Dermis microvascular lymphatic vessel endothelial cell (primary cell): ENCODE measurements around the gene MLLT3. TPM values are rescaled to one million over a fixed set of nuclear protein-coding genes. Genes with fewer than 3 reads are reported as not detected.

Source experiments
- DNase-seq, 2 donors: peaks; one replicate each; pipeline versions ENCODE4 v3.0.0 to v3.0.0-alpha.2; 2010; ENCODE audit warnings: low read depth in 2 of 2
- total RNA-seq: library from RNA; depleted of rRNA; stranded (reverse); fragments of >200 nt; gene quantifications from 2 replicates; pipeline ENCODE4 v1.2.1, GENCODE V29; 2014

MLLT3 gene
- total RNA-seq, 1 donor from 2014 or later, result 1.9 TPM

DNA sequence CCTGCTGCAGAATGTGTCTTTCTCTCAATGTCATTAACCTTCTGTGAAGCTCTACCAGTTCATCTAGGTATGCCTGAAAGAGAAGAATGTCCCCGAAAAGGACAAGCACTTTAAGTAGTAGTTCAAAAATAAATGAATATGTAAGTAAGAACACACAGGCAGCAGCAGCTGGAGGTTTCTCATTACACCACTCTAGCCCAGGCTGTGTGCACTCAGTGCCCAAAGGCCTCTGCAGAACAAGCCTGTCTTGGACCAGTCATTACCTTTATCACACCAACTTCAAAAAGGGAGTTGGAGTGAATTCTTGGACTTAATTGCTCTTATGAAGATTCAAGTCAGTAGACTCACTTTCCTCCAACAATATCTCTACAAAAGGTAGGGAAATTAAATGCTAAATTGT lies 268.8 kb downstream of the MLLT3 start:
- DNase-seq, result no peak

DNA sequence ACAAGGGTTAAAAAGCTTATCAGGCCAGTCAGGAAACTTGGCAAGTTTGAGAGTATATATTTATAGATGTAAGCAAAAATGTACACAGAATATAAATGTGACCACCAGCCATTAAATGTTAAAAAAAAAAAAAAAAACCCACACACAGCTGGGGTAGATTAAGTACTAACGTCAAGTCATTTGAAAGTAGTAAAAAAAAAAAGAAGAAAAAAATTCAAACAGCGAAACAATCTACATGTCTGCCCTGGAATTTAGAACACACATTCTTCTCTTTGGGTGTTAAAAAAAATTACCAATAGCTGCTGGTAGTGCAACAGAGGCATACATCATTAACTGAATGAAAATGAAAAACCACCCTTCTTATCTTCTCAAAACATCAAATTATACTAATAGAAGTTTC lies 269.7 kb downstream of the MLLT3 start:
- no peak for DNase-seq

DNA sequence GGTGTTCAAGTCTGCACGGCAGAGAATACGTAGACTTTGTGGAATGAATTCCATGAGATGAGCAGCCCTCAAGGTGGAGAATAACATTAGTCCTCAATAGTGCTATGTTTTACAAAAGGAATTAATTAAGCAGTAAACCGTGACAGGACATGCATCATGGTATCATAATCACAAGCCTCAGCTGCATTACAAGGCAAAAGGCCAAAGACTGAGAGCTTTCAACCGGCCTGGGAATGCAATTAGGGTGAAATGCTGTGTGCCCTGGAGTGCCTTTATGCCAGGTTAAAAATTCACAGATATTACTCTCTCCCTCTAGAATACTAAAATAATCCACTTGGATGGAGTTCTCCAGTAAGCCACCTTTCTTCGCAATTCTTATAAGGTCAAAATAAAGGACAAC lies 270.6 kb downstream of the MLLT3 start:
- DNase-seq, result no peak

DNA sequence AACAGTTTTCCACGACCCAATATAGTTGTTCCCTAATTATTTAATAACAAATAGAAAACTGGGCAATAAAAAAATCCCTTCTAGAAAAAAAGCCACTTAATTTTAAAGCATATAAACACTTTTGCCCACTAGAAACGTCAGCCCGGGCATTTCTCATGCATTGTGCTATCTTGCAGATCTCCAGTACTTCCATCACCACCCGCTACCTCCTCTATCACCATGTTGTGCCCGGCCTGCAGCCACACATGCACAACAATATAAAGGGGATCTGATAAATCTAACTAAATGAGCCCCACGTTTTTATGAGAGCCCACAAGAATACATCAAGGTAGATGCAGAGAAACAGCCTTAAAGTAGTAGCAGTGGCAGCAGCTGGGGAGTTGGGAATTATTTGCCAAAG lies 272.7 kb downstream of the MLLT3 start:
- DNase-seq, result no peak

DNA sequence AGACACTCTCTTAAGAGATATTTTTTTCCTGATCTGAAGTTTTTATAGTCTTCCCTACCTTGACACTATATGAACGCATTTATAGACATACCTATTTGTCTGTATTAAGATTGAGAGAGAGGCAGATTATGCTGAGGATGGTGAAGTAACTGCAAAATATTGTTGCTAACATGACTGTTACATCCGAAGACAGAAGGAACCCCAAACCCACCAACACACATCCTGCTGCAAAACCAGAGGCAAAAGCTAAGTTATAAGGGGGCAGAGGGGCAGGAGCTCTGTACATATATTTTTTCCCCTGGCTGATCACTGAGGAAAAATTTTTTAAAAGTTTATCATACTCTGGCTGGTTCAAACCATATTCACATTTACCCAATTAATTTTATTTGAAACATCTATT lies 279.0 kb downstream of the MLLT3 start:
- DNase-seq, result no peak

DNA sequence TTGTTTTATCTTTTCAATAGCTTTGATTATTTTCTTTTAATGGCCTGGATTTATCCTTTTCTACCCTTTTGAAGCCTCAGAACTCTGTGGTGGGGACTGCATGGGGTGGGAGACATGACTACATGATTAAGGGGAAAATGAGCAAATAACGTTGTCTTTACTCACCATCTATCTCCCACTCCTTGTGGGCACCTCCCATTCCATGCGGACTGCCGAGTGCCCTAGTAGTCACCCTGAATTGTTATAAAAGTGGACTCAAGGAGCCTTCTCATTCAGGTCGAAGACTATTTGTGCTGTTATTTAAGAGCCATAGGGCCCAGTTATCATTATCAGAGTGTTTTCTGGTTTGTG lies 281.8 kb downstream of the MLLT3 start:
- DNase-seq, result no peak

DNA sequence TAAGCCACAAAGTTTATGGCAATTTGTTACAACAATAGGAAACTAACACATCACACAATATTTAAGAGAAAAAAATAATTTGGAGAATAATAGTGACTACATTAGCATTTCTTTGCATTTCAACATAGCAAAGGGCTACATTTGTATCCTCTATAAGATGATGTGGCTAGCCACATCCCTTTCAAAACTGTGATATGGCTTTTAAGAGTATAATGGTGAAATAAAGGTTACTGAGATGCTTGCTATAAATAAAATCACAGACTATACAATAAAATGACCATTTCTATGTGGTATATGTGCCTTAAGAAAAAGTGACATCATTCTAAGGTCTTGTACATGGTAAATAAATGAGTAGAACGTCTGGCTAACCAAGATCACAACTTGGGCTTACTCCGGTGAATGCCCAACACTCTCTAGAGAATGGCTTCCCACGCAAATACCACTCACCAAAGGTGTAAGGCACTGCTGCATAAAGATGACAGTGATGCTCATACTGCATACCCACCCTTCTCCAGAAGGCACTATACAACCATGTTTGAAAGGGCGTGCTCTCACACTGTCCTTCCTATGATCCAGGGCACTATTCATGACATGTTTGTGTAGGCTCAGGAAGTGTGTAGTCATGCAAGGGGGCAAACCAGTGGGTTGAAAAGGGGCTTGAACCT lies 286.5 kb downstream of the MLLT3 start:
- no peak for DNase-seq

DNA sequence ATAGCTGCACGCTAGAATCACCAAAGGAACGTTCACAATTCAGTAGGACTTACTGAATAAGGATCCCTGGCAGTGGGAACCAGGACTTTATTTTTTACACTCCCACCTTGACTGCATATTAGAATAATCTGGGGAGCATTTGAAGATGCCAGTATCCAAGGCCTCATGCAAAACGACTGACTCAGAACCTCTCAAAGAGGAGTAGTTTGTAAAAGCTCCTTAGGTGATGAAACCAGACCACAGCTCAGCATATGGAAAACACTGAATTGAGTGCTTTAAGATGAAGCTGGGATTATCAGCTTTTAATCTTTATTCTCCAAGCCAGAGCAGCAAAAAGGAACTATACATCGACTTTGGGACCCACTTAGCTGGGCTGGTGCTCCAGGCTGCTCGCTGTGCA lies 288.3 kb downstream of the MLLT3 start:
- no peak for DNase-seq

DNA sequence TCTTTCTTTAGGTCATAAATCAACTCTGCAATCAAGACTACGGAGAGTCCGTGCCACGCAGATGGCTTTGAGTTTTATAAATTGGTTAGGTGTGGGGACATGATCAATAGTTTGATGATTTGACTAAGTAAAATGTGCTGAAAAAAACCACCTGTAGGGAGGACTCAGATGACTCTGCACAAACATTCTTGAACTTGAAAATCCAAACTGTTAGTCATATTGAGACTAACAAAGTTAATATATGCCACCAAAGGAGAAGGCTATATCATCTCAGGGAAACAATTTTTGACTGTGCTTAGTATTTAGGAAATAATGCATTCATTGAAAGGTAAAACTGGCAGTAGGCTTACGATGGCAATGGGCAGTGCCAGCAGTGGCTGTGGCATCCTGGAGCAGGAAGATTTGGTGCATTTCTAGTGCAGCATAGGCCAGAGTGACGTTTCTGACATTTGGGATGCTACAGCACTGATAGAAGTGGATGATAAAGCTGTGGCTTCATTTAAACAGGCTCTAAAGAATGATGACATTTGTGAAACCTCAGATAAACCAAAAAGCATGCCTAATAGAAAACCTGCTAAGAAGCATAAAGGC lies 291.1 kb downstream of the MLLT3 start:
- no peak for DNase-seq

DNA sequence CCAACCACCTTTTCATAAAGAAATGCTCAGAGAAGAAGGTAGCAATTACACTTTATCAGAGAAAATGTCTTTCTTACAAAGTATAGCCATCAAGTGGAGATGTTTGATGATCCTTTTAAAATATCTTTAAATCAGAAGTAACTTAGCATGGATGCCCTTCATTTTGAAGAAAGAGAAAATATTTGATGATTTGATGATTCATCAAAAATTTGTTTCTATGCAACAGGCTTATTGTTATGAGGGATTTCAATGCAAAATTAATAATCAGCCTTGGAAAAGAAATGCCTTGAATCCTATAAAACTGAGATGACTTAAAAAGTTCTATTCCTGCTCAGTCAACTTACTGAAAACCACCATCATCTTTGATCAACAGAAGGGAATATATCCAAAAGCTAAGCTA lies 291.6 kb downstream of the MLLT3 start:
- DNase-seq, result no peak

DNA sequence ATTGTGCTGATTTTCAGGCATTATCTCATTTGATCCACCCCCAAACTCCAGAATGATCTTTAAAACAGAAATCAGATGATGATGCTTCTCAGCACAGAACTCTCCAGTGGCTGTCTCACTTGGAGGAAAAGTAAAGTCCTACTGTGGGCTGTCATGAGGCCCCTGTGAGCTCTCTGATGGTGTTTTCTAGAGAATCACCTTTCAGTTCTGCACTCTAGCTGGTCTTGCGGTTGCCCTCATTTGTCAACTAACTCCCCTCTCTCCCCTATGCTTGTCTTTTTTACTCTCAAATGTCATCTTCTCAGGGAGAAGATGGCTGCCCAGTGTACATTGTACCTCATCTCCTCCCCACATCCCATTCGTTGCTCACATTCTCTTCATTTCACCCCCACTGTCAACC lies 295.8 kb downstream of the MLLT3 start:
- no peak for DNase-seq

DNA sequence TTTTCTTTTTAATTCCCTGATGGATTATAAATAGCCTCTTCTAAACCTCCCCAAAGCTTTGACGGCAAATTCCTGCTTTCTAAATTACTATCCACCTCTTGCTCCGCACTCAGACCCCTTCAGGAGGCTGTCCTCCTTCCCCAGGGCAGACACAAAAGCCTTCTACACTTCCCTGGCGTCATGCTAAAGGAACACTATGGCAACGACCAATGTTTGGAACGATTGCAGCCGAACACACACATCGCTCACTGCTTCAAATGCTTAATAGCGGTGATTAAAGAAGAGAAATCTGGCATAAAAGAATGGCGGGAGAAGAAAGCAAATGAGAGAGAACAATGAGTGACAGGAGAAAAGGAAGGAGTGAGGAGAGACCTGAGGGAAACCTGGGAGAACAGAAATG lies 297.3 kb downstream of the MLLT3 start:
- no peak for DNase-seq

DNA sequence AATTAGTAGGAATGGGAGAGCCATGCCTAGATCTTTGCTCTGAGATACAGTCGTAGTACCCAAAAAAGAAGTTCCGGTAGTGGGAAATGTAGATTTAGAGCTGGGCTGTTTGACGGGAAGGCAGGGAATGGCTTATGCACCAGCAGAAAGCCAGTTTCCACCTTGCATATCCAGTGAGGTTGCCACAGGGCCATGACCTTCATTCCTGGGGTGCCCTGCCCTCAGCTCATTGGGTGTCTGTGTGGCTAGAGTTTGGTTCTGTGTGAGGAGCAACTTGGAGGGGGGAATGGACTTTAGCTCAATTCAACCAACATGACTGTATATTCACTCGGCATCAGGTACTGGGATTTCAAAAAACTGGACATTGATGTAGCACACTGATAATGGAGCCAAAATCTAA lies 300.1 kb downstream of the MLLT3 start:
- DNase-seq, result no peak

DNA sequence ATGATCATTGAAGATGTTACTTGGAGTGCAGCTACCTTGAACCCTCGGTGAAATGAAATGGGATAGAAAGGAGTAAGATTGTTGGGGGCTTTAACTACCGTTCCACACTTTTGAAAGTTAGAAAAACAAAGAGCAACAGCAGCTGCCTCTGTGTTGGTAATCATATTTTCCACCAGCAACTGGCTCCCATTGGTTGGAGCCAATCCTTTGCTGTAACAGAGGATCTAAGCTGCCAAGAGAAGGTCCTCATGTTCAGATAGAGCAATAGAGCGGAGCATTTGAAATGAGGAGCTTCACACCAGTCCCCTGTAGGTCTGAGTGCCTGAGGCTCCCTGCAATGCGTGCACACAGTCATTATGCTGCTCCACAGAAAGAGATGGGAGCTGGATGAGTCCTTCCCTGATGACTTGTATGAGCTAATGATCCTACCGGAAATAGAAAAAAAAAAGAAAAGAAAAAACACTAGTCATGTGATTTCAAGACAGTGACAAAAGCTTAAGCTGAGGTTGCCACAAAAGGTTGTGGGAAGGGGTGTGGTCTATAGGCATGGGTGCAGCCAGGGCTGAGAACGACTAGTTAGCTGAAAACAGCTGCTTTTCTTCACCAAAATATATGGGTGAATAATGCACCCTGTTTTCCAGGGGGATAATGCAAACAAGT lies 300.7 kb downstream of the MLLT3 start:
- DNase-seq, result no peak

DNA sequence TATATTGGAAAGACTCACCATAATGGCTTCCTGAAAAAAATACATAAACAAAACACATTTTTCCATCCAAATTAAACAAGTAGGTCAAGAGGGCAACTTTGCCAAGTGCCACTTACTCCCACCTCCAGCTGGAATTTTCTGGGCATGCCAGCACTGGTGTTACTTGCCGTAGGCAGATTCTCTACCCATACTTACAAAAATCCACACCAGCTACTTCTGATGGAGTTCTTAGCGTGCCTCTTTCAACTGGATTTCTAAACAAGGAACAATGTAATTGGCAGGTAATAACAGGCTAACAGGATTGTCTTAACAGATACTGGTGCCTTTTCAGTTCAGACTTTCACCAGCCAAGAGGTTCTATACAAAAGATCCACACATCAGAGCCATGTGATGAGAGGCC lies 301.4 kb downstream of the MLLT3 start:
- DNase-seq, result no peak

DNA sequence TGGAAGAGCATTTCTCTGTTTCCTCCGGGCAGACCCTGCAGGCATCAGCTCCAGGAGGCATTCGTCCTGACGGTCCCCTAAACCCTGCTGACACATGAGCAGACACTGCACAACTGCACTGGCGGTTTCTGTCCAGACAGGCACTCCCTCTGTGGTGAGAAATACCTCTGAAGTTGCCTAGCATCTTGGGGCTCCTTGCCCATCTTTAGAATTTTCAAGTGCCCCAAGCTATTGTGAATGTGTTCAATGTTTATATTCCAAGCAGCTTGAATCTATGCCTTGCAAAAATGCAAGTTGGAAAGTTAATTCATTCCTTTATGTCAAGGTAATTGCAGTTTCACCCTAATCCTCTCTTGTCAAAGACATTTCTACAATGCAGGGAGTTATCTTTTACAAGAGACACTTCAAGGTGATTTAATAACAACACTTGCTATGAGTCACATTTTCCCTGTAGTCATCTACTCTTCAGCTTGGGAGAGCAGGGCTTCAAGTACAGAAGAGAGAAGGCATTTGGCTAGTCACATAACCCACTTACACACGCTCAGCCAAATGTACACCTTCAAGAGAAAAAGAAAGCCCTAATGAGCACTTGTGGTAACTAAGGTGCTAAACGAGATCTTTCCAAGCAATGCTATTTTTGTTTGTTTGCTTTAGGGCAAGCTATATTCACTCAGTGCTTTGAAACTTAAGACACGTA lies 302.5 kb downstream of the MLLT3 start:
- DNase-seq, result no peak

DNA sequence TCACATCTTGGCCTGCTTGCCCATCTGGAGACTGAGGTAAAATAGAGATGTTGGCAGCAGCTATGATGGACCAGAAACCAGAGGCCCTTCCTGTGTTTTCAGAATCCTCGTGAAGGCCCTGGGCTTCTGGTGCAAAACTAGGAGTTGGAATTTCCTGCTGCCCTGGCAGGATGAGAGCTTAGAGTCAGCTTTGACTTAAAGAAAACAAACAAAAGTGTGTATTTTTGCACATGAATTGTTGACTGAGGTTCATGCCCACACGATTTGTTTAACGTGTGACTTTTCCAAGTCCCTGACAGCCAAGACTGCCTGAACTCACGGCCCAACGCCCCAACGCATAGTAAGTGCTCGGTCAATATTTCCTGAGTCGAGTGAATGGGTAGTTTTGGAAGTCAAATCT lies 303.1 kb downstream of the MLLT3 start:
- DNase-seq, result no peak

DNA sequence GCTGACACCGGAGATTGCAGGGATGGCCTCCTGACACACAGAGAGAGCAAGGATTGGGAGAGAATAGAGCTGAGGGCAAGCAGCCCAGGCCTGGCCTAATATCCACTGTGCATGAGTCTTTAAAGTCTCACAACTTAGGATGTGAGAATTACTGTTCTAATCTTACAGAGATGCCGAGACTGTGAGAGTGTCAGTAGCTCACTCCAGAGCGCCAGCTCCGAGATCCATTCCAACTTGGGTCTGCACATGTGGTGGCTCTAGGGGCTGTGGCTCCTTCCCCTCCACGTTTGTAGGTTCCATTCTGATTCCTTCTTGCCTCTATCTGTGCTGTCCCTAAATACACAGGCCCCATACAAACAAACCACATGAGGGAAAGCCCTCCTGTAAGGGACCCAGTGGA lies 304.6 kb downstream of the MLLT3 start:
- DNase-seq, result no peak

DNA sequence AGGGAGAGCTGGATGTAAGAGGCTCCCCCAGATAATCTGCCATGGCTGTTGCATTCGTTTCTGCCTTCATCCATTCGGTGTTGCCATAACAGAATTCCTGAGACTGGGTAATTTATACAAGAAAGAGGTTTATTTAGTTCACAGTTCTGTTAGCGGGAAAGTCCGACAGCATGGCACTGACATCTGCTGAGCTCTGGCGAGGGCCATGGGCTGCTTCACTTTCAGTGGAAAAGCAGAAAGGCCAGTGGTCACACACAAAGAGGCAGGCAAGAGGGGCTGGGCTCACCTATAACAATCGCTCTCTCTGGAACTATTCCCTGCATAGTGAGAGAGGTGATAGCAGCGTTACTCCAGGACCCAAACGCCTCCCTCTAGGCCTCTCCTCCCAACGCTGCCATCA lies 305.9 kb downstream of the MLLT3 start:
- no peak for DNase-seq

DNA sequence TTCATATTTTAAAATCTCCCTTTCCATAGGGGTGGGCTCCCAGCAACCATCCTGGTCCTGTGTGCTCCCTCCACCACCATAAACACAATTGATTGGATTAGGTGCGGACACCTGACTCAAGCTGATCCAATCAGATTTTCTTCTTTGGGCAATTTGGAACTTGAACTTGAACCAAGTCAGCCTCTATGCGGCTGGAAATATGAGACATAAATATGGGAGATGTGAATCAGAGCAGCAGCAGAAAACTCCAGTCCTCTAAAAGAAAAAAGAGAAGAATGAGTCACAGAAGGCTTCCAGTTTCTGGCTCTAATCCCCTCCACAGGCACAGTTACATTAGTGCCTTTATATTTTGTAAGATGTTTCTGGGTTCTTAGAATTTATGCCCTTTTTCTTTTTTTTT lies 306.6 kb downstream of the MLLT3 start:
- no peak for DNase-seq

DNA sequence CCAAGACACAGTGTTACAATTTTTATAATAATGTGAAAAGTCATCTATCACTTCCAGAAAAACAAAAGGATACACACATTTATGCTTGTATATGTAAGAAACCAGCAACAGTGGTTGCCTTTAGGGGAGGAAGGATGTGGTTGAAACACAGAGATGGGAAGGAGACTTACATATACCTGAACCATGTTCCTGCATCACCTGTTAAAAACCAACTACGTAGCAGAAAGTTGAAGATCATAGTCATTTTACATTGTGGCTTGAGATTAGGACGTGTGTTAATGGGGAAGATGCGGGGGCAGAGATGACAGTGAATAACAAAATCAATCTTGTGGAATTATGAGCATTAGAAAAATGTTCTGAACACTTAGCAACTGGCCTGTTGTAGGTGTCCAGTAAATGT lies 307.3 kb downstream of the MLLT3 start:
- no peak for DNase-seq

DNA sequence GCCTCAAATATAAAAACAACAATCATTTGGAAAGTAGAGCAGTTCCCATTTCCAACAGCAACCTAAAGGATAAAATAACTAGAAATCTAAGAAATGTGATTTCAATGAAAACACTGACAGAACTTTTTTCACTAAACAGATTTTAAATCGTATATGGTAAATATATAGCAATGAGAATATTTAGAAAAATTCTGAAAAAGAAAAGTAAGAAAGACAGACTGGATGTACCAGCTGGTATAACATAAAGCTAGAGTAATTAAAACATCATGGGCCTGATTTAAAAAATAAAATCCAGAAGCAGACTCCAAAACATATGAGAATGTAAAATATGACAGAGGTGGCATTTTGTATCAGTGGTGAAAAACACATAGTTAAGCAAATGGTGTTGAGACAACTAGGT lies 308.9 kb downstream of the MLLT3 start:
- DNase-seq, result no peak

DNA sequence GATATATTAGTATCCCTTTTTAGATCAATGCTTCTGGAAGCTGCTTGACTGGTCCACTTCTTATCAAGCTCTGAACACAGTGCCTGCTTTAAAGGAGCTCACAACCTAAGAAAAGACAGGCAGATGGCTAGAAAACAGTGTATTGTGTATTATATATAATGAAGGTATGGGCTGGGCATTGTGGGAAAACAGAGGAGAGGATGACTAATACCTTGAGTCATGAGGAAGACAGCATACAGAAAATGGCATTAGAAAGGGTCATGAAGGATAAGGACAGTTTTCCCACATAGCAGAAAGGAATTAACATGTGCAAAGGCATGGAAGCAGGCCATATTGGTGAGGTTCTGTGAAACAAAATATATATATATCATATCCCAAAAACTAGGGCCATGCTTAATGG lies 309.6 kb downstream of the MLLT3 start:
- DNase-seq, result no peak
